GM12872 (cell line): ENCODE data around the gene MSI2.

Experiments
- TF ChIP-seq, protein P1 (sequence below): IDR thresholded peaks from 3 replicates; pipeline ENCODE4 v1.5.1; 2011; ENCODE audit warnings: low read depth, mild to moderate bottlenecking, low read length, moderate library complexity; ENCODE audit not compliant: insufficient read depth

MSI2 gene

DNA sequence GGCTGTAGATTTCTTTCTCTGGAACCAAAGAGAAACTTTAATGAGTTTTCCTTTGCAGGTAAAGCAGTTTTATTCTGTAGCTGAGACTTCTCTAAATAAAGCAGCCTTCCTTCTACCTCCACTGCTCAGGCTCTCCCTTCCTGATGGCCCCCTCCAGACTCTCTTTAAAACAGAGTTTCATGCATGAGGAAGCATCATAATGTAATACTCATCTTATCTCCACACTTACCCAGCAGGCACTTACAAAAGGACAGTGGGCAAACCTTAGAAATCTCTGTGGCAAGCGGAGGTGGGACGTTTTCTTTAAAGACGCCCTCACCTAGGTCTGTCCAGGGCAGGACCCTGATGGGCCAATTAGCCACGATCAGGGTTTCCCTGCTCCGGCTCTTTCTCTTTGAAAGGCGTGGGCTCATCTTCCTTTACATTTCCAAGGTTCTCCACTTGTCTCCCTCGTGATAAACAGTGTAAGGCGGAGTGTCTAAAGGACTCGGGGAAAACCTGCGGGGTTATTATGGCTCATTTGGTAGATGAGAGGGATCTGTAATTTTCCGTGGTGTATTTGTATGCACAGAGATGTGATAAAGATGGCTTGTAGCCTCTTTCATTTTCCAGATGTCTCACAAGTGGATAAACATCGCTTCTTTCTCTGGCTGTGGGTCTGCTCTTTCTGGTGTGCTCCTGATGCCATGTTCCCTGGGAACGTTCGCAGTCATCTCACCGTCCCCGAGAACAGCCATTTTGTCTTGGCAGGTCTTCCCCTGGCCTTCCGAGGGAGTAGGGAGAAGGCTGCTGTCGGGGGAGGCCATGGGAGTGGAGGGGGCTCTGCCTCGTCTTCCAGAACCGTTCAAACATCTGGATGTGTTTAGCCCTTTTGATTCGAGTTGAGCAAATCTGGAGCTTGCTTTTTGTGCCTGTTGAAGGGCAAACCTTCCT lies 249.8 kb downstream of the MSI2 start:
- TF ChIP-seq, protein P1, sequence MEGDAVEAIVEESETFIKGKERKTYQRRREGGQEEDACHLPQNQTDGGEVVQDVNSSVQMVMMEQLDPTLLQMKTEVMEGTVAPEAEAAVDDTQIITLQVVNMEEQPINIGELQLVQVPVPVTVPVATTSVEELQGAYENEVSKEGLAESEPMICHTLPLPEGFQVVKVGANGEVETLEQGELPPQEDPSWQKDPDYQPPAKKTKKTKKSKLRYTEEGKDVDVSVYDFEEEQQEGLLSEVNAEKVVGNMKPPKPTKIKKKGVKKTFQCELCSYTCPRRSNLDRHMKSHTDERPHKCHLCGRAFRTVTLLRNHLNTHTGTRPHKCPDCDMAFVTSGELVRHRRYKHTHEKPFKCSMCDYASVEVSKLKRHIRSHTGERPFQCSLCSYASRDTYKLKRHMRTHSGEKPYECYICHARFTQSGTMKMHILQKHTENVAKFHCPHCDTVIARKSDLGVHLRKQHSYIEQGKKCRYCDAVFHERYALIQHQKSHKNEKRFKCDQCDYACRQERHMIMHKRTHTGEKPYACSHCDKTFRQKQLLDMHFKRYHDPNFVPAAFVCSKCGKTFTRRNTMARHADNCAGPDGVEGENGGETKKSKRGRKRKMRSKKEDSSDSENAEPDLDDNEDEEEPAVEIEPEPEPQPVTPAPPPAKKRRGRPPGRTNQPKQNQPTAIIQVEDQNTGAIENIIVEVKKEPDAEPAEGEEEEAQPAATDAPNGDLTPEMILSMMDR, result no peak

- TF ChIP-seq, protein P1, result no peak
Measured at GRCh38 chr17:57506774-57507127, 250.4 kb downstream of the MSI2 start.

DNA sequence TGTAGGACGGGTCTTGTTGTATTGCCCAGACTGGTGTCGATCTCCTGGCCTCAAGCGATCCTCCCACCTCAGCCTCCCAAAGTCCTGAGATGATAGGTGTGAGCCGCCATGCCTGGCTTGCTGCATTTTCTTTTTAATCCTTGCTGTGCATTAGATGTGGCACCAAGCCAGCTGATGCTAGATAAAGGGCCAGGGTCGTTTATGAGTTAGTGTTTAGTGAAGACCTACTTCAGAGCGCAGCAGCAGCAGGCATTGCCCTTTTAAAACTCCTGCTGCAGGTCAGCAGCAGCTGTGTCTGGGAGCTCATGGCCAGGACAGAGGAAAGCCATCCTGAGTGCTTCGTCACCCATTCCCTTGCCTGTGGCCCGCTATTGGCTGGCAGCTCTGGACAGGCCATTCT lies 251.5 kb downstream of the MSI2 start:
- TF ChIP-seq, protein P1, result no peak

- TF ChIP-seq, protein P1, result no peak
Measured at GRCh38 chr17:57508671-57509070, 252.3 kb downstream of the MSI2 start.

GRCh38 chr17:57511475-57512123 lies 255.3 kb downstream of the MSI2 start:
- TF ChIP-seq, protein P1, result no peak

GRCh38 chr17:57512258-57512657 lies 255.9 kb downstream of the MSI2 start:
- TF ChIP-seq, protein P1, result no peak

DNA sequence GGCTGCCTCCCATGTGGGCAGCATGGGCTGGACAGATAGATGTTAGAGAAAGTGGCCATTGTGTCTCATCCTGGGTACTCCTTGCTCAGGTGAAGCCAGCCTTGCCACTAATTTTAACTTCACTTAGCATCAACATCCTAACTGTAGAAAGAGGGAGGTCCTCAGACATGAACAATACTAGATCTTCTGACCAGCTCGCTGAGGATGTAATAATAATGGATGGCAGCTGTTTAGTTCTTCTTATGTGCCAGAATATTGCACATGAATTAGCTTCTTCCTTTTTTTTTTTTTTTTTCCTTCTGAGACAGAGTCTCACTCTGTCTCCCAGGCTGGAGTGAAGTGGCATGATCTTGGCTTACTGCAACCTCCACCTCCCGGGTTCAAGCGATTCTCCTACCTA lies 256.4 kb downstream of the MSI2 start:
- TF ChIP-seq, protein P1, result no peak
